ENCODE data around the gene BAIAP2.

DNA sequence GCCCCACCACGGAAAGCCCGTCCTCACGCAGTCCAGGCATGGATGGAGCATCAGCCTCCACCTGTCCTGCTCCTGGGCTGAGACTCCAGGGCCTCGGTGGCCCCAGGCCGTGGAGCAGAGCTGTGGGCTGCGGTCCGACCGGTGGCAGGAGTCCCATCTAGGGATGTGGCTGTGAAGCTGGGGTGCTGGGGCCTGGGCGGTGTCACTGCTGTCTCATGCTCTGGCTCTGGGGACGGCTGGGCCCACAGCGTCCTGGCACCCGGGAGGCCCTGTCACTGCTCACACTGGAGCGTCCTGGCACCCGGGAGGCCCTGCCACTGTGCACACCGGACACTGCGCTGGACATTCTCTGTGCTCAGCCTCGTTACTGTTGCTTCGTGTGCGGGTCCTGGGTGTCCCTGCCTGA, 8.4 kb downstream of the BAIAP2 start:
- TF ChIP-seq, protein P1, sequence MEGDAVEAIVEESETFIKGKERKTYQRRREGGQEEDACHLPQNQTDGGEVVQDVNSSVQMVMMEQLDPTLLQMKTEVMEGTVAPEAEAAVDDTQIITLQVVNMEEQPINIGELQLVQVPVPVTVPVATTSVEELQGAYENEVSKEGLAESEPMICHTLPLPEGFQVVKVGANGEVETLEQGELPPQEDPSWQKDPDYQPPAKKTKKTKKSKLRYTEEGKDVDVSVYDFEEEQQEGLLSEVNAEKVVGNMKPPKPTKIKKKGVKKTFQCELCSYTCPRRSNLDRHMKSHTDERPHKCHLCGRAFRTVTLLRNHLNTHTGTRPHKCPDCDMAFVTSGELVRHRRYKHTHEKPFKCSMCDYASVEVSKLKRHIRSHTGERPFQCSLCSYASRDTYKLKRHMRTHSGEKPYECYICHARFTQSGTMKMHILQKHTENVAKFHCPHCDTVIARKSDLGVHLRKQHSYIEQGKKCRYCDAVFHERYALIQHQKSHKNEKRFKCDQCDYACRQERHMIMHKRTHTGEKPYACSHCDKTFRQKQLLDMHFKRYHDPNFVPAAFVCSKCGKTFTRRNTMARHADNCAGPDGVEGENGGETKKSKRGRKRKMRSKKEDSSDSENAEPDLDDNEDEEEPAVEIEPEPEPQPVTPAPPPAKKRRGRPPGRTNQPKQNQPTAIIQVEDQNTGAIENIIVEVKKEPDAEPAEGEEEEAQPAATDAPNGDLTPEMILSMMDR (conservative IDR thresholded peaks at IDR 0.05; ENCODE audit: low read length), result no peak
- no peak for TF ChIP-seq EZH2phosphoT487 (IDR thresholded peaks at IDR 0.05; ENCODE audit: borderline replicate concordance)

Data from Loucy (cell line).